ENCODE results near the gene PLCXD1.
"Not testable (repeated sequence)": the region's sequence is repeated elsewhere in the genome, so short reads cannot be mapped to it uniquely, and the experiment has no call there.

PLCXD1 gene

DNA sequence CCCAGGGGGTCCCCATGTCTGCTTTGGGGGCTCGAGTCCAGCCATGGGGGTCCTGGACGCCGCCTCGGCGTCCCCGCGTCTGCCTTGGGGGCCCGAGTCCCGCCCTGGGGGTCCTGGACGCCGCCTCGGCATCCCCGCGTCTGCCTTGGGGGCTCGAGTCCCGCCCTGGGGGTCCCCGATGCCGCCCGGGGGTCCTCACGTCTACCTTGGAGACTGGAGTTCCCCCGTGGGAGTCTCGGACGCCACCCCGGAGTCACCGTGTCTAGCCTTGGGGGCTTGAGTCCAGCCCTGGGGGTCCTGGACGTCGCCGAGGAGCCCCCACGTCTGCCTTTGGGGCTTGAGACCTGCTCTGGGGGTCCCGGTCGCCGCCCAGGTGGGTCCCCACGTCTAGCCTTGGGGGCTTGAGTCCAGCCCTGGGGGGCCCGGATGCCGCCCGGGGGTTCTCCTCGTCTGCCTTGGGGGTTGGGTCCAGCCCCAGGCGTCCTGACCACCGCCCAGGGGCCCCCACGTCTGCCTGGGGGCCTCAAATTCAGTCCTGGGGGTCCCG is 38.5 kb downstream of the PLCXD1 start:
- Histone ChIP-seq H3K27me3 (ENCODE audit: insufficient read depth, poor library complexity, severe bottlenecking) (no peaks in the 10 kb centered on the region), H3K27ac (replicated peaks) (peak overlapping the region; percentile 89), H3K4me3 (replicated peaks; ENCODE audit: insufficient read depth, low read length) (peak overlapping the region; percentile 56)
- TF ChIP-seq POLR2AphosphoS5 (IDR thresholded peaks at IDR 0.05; ENCODE audit: low read depth) (no peak), GABPA (IDR thresholded peaks at IDR 0.05; ENCODE audit: low read depth) (no peak), SPI1 (IDR thresholded peaks at IDR 0.05; ENCODE audit: borderline replicate concordance, low read depth) (no peak)
- TF ChIP-seq, protein P1, sequence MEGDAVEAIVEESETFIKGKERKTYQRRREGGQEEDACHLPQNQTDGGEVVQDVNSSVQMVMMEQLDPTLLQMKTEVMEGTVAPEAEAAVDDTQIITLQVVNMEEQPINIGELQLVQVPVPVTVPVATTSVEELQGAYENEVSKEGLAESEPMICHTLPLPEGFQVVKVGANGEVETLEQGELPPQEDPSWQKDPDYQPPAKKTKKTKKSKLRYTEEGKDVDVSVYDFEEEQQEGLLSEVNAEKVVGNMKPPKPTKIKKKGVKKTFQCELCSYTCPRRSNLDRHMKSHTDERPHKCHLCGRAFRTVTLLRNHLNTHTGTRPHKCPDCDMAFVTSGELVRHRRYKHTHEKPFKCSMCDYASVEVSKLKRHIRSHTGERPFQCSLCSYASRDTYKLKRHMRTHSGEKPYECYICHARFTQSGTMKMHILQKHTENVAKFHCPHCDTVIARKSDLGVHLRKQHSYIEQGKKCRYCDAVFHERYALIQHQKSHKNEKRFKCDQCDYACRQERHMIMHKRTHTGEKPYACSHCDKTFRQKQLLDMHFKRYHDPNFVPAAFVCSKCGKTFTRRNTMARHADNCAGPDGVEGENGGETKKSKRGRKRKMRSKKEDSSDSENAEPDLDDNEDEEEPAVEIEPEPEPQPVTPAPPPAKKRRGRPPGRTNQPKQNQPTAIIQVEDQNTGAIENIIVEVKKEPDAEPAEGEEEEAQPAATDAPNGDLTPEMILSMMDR (IDR thresholded peaks at IDR 0.05; ENCODE audit: insufficient read depth, low read length) = no peak
- TF ChIP-seq, protein P2, sequence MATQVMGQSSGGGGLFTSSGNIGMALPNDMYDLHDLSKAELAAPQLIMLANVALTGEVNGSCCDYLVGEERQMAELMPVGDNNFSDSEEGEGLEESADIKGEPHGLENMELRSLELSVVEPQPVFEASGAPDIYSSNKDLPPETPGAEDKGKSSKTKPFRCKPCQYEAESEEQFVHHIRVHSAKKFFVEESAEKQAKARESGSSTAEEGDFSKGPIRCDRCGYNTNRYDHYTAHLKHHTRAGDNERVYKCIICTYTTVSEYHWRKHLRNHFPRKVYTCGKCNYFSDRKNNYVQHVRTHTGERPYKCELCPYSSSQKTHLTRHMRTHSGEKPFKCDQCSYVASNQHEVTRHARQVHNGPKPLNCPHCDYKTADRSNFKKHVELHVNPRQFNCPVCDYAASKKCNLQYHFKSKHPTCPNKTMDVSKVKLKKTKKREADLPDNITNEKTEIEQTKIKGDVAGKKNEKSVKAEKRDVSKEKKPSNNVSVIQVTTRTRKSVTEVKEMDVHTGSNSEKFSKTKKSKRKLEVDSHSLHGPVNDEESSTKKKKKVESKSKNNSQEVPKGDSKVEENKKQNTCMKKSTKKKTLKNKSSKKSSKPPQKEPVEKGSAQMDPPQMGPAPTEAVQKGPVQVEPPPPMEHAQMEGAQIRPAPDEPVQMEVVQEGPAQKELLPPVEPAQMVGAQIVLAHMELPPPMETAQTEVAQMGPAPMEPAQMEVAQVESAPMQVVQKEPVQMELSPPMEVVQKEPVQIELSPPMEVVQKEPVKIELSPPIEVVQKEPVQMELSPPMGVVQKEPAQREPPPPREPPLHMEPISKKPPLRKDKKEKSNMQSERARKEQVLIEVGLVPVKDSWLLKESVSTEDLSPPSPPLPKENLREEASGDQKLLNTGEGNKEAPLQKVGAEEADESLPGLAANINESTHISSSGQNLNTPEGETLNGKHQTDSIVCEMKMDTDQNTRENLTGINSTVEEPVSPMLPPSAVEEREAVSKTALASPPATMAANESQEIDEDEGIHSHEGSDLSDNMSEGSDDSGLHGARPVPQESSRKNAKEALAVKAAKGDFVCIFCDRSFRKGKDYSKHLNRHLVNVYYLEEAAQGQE (IDR thresholded peaks at IDR 0.05; ENCODE audit: insufficient replicate concordance, low read depth) = no peak
- DNase-seq (ENCODE audit: low read depth in 1 of 2, low spot score in 1 of 2) = no peak

DNA sequence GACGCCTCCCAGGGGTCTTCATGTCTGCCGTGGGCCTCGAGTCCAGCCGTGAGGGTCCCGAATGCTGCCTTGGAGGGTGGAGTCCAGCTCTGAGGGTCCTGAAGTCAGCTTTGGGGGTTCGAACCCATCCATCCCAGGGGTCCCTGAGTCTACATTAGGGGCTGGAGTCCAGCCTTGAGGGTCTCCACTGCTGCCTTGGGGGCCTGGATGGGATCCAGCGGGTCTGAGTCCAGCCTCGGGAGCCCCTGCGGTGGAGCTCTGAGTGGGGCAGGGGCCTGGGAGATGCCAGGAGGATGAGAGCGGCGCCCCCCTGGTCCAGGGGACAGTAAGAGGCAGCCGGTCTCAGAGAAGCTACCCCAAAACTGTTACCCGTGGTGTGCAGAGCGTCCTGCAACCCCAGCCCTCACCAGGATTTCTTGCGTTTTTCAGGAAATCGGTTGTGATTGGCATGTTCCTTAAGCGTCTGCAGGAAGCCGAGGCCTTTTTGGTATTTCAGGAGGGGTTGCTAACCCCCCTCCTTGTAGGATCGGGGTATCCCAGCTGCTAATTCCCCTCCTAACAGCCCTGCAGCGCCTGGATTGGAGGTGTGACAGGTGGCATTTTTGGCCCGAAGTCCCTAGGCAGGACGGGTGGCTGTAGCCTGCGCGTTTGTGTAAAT is 39.1 kb downstream of the PLCXD1 start:
- H3K27ac ChIP-seq (replicated peaks) = peak overlapping the region; percentile 89

DNA sequence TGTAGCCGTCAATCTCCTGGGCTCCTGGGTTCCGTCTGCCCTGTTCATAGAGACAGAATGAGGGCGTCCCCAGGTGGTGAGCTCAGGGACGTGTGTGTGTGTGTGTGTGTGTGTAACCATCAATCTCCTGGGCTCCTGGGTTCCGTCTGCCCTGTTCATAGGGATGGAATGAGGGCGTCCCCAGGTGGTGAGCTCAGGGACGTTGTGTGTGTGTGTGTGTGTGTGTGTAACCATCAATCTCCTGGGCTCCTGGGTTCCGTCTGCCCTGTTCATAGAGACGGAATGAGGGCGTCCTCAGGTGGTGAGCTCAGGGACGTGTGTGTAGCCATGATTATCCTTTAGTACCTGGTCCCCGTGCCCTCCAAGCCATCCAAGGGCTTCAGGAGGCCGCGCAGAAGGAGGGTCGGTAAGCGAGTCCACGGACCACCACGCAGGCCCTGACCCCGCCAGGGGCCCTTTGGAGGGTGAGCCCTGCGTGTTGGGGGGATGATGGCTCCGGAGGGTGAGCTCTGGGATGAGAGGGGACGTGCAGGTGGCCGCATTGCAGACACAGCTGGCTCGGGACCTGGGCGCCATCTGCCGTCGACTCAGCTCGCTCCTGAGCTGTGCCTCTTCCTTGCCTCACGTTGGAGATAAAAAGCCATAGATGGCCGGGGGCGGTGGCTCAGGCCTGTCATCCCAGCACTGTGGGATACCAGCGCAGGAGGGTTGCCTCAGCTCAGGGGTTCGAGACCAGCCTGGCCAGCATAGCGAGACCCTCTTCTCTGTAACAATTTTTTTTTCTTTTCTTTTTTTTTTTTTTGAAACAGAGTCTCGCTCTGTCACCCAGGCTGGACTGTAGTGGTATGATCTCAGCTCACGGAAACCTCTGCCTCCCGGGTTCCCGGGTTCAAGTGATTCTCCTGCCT is 42.8 kb downstream of the PLCXD1 start:
- DNase-seq (ENCODE audit: low read depth in 1 of 2, low spot score in 1 of 2) = peak in 1 of 2 experiments; percentile 42
- Histone ChIP-seq H3K27ac (replicated peaks) (no peak overlapping the region), H3K27me3 (ENCODE audit: insufficient read depth, poor library complexity, severe bottlenecking) (no peaks in the 10 kb centered on the region), H3K4me3 (replicated peaks; ENCODE audit: insufficient read depth, low read length) (no peak overlapping the region)
- TF ChIP-seq, protein P1 (IDR thresholded peaks at IDR 0.05; ENCODE audit: insufficient read depth, low read length) = no peak
- TF ChIP-seq POLR2AphosphoS5 (IDR thresholded peaks at IDR 0.05; ENCODE audit: low read depth) = no peak
- TF ChIP-seq, protein P2 (IDR thresholded peaks at IDR 0.05; ENCODE audit: insufficient replicate concordance, low read depth) = no peak
- TF ChIP-seq SPI1 (IDR thresholded peaks at IDR 0.05; ENCODE audit: borderline replicate concordance, low read depth) = no peak
- TF ChIP-seq GABPA (IDR thresholded peaks at IDR 0.05; ENCODE audit: low read depth) = no peak

More for the DNA sequence above, 39.1 kb downstream of the PLCXD1 start:
- peak in 1 of 2 experiments; percentile 41 for DNase-seq (ENCODE audit: low read depth in 1 of 2, low spot score in 1 of 2)
- TF ChIP-seq SPI1 (IDR thresholded peaks at IDR 0.05; ENCODE audit: borderline replicate concordance, low read depth) (no peak), POLR2AphosphoS5 (IDR thresholded peaks at IDR 0.05; ENCODE audit: low read depth) (no peak), GABPA (IDR thresholded peaks at IDR 0.05; ENCODE audit: low read depth) (no peak)
- TF ChIP-seq, protein P1 (IDR thresholded peaks at IDR 0.05; ENCODE audit: insufficient read depth, low read length) = no peak
- TF ChIP-seq, protein P2 (IDR thresholded peaks at IDR 0.05; ENCODE audit: insufficient replicate concordance, low read depth) = no peak
- Histone ChIP-seq H3K4me3 (replicated peaks; ENCODE audit: insufficient read depth, low read length) (peak overlapping the region; percentile 56), H3K27me3 (ENCODE audit: insufficient read depth, poor library complexity, severe bottlenecking) (no peaks in the 10 kb centered on the region)

DNA sequence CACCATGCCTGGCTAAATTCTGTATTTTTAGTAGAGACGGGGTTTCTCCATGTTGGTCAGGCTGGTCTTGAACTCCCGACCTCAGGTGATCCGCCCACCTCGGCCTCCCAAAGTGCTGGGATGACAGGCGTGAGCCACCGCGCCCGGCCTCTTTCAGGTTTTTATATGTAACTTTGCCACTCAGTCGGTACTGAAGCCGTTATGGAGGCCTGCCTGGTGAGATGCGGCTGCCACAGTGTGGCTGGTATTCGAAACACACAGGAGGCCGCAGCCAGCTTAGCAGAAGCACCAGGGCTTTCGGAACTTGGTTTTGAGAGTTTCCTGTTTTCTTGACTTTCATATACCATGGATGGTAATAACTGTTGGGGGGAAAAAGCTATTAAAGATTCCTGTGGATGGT is 43.5 kb downstream of the PLCXD1 start:
- H3K27ac ChIP-seq (replicated peaks); DNase-seq (ENCODE audit: low read depth in 1 of 2, low spot score in 1 of 2); H3K4me3 ChIP-seq (replicated peaks; ENCODE audit: insufficient read depth, low read length): not testable (repeated sequence)

More for the DNA sequence above, 43.5 kb downstream of the PLCXD1 start:
- not testable (repeated sequence) for H3K27me3 ChIP-seq (ENCODE audit: insufficient read depth, poor library complexity, severe bottlenecking)

Data from HL-60 (cell line).